SK-N-SH (cell line): Measurements from ENCODE around the gene NUMBL. TPM values are rescaled to one million over a fixed set of nuclear protein-coding genes. Genes with fewer than 3 reads are reported as not detected.

Experiments used
- CTCF ChIA-PET: fragments of 300-600, 350-600 bp; formaldehyde crosslinking; extraction: SDS; loops from one replicate; lab custom pipeline; 2021; lab: Yijun Ruan, JAX
- POLR2A ChIA-PET: fragments of 350-600 bp; sonication (Branson Sonifier 250); formaldehyde crosslinking; extraction: SDS; loops from one replicate; lab custom pipeline; 2020; ENCODE audit warnings: antibody characterized with exemption, inconsistent platforms; lab: Yijun Ruan, JAX
- DNase-seq: peaks from one replicate; pipeline ENCODE4 v3.0.0; 2012
- H2AFZ ChIP-seq: fragments of 200-600 bp; sonication (generic); 2 replicates; pipeline ENCODE4 v1.8.1; 2016; ENCODE audit warnings: antibody characterized with exemption, mild to moderate bottlenecking, low read depth
- H3F3A ChIP-seq: fragments of 200-600 bp; sonication (generic); replicated peaks from 2 replicates; pipeline ENCODE3; 2016; ENCODE audit warnings: antibody characterized with exemption, mild to moderate bottlenecking; ENCODE audit not compliant: insufficient read depth
- H3K27ac ChIP-seq, 2 experiments: fragments of 200-500 bp in 1 of 2; fragments of 200-600 bp in 1 of 2; sonication (Bioruptor generic) in 1 of 2; sonication (generic), shearing (Covaris generic) in 1 of 2; 2 replicates each; pipeline versions ENCODE4 v1.5.1 to v1.6.1; 2014 to 2016; ENCODE audit warnings: low read depth in 2 of 2, inconsistent platforms in 1 of 2, low read length in 1 of 2, mild to moderate bottlenecking in 1 of 2, mixed read lengths in 1 of 2
- H3K27me3 ChIP-seq: fragments of 200-600 bp; sonication (generic), shearing (Covaris generic); 2 replicates; pipeline ENCODE4 v1.6.1; 2016; ENCODE audit warnings: mixed run types; ENCODE audit not compliant: insufficient read depth
- H3K36me3 ChIP-seq, 2 experiments: fragments of 200-500 bp in 1 of 2; fragments of 200-600 bp in 1 of 2; sonication (Bioruptor generic) in 1 of 2; sonication (generic) in 1 of 2; replicated peaks in 1 of 2; 2 replicates each; pipeline versions ENCODE3 to v1.5.1; 2014 to 2016; ENCODE audit warnings: low read length in 1 of 2, mild to moderate bottlenecking in 1 of 2; ENCODE audit not compliant: insufficient read depth in 2 of 2, control insufficient read depth in 1 of 2
- H3K4me1 ChIP-seq, 2 experiments: fragments of 200-500 bp in 1 of 2; fragments of 200-600 bp in 1 of 2; sonication (Bioruptor generic) in 1 of 2; sonication (generic), shearing (Covaris generic) in 1 of 2; 2 replicates each; pipeline versions ENCODE4 v1.5.1 to v1.6.1; 2014 to 2016; ENCODE audit warnings: low read depth in 1 of 2, low read length in 1 of 2, mixed run types in 1 of 2; ENCODE audit not compliant: insufficient read depth in 2 of 2, control insufficient read depth in 1 of 2
- H3K4me2 ChIP-seq: fragments of 200-600 bp; sonication (generic), shearing (Covaris generic); 2 replicates; pipeline ENCODE4 v1.6.1; 2017; ENCODE audit warnings: mixed run types
- H3K4me3 ChIP-seq, 2 experiments: fragments of 200-500 bp in 1 of 2; fragments of 200-600 bp in 1 of 2; sonication (Bioruptor generic) in 1 of 2; sonication (generic), shearing (Covaris generic) in 1 of 2; 2 replicates each; pipeline versions ENCODE4 v1.5.1 to v1.8.1; 2014 to 2016; ENCODE audit warnings: low read depth in 2 of 2, inconsistent platforms in 1 of 2, low read length in 1 of 2, mild to moderate bottlenecking in 1 of 2, mixed read lengths in 1 of 2, moderate library complexity in 1 of 2
- H3K79me2 ChIP-seq: fragments of 200-600 bp; sonication (generic); 2 replicates; pipeline ENCODE4 v1.8.1; 2017; ENCODE audit warnings: mild to moderate bottlenecking; ENCODE audit not compliant: insufficient read depth
- H3K9ac ChIP-seq: fragments of 200-600 bp; sonication (generic); 2 replicates; pipeline ENCODE4 v1.6.1; 2017; ENCODE audit warnings: mixed run types
- H3K9me2 ChIP-seq: fragments of 200-600 bp; sonication (generic); 2 replicates; pipeline ENCODE4 v1.6.1; 2017; ENCODE audit warnings: mixed run types
- H3K9me3 ChIP-seq: fragments of 200-600 bp; sonication (generic); 2 replicates; pipeline ENCODE4 v1.6.1; 2017; ENCODE audit warnings: mixed run types, mild to moderate bottlenecking, moderate library complexity
- H4K20me1 ChIP-seq: fragments of 200-600 bp; sonication (generic); 2 replicates; pipeline ENCODE4 v1.6.1; 2017; ENCODE audit warnings: mild to moderate bottlenecking, mixed run types; ENCODE audit not compliant: insufficient read depth
- CTCF ChIP-seq: fragments of 200-600 bp; sonication (generic); IDR thresholded peaks from 2 replicates; pipeline ENCODE4 v1.6.1; 2017; ENCODE audit warnings: antibody characterized with exemption, mild to moderate bottlenecking, moderate library complexity
- EP300 ChIP-seq, 2 experiments: IDR thresholded peaks; 2 replicates each; pipeline versions ENCODE4 v1.4.0 to v1.6.1; 2012; ENCODE audit warnings: borderline replicate concordance in 1 of 2, low read depth in 1 of 2, low read length in 1 of 2
- FOSL2 ChIP-seq: IDR thresholded peaks from 2 replicates; pipeline ENCODE4 v1.4.0; 2012; ENCODE audit warnings: low read depth, mild to moderate bottlenecking, moderate library complexity, borderline replicate concordance
- GABPA ChIP-seq: IDR thresholded peaks from 2 replicates; pipeline ENCODE4 v1.4.0; 2012; ENCODE audit warnings: low read depth, mild to moderate bottlenecking
- GATA2 ChIP-seq: sonication (generic); formaldehyde crosslinking; IDR thresholded peaks from 2 replicates; pipeline ENCODE4 v1.5.0; 2020; ENCODE audit warnings: mild to moderate bottlenecking, missing genetic modification reagents
- IRF3 ChIP-seq: fragments of 150-350 bp; IDR thresholded peaks from 2 replicates; pipeline ENCODE4 v1.6.1; 2016; ENCODE audit warnings: mild to moderate bottlenecking, low read depth, low read length
- JUND ChIP-seq: IDR thresholded peaks from 2 replicates; pipeline ENCODE4 v1.4.0; 2012
- MEF2A ChIP-seq: IDR thresholded peaks from 2 replicates; pipeline ENCODE4 v1.4.0; 2012; ENCODE audit warnings: low read depth, borderline replicate concordance
- MXI1 ChIP-seq: IDR thresholded peaks from 2 replicates; pipeline ENCODE4 v1.6.1; 2012; ENCODE audit warnings: mild to moderate bottlenecking, low read depth, low read length, improper control_type of control experiment
- NFIC ChIP-seq: IDR thresholded peaks from 2 replicates; pipeline ENCODE4 v1.4.0; 2012; ENCODE audit warnings: borderline replicate concordance
- NRF1 ChIP-seq: IDR thresholded peaks from 2 replicates; pipeline ENCODE4 v1.6.1; 2012; ENCODE audit warnings: low read depth, mild to moderate bottlenecking, low read length
- POLR2AphosphoS5 ChIP-seq: IDR thresholded peaks from 2 replicates; pipeline ENCODE4 v1.6.1; 2012; ENCODE audit warnings: low read depth, low read length
- RCOR1 ChIP-seq: fragments of 150-350 bp; IDR thresholded peaks from 2 replicates; pipeline ENCODE4 v1.6.1; 2017; ENCODE audit warnings: antibody characterized with exemption, low read length
- REST ChIP-seq: IDR thresholded peaks from 2 replicates; pipeline ENCODE4 v1.6.1; 2012; ENCODE audit warnings: mild to moderate bottlenecking, low read depth, low read length, moderate library complexity
- SIN3A ChIP-seq: IDR thresholded peaks from 2 replicates; pipeline ENCODE4 v1.6.1; 2012; ENCODE audit warnings: low read depth, mild to moderate bottlenecking, low read length, moderate library complexity, borderline replicate concordance
- SMC3 ChIP-seq: IDR thresholded peaks from 2 replicates; pipeline ENCODE4 v1.6.1; 2012; ENCODE audit warnings: low read depth, low read length, improper control_type of control experiment
- TAF1 ChIP-seq: IDR thresholded peaks from 2 replicates; pipeline ENCODE4 v1.6.1; 2012; ENCODE audit warnings: low read depth, mild to moderate bottlenecking, low read length, moderate library complexity, borderline replicate concordance
- TCF12 ChIP-seq: IDR thresholded peaks from 2 replicates; pipeline ENCODE4 v1.4.0; 2012
- TEAD4 ChIP-seq: IDR thresholded peaks from 2 replicates; pipeline ENCODE4 v1.4.0; 2012; ENCODE audit warnings: mild to moderate bottlenecking, borderline replicate concordance; ENCODE audit not compliant: insufficient read depth
- USF1 ChIP-seq: IDR thresholded peaks from 2 replicates; pipeline ENCODE4 v1.4.0; 2012; ENCODE audit warnings: low read depth, borderline replicate concordance
- YY1 ChIP-seq: IDR thresholded peaks from 2 replicates; pipeline ENCODE4 v1.4.0; 2012; ENCODE audit warnings: low read depth, mild to moderate bottlenecking
- ZBTB33 ChIP-seq: IDR thresholded peaks from 2 replicates; pipeline ENCODE4 v1.4.0; 2012; ENCODE audit warnings: low read depth, borderline replicate concordance
- WGBS: methylation state at CpG from one replicate; pipeline ENCODE4 v1.1.6; 2017; ENCODE audit warnings: low lambda C conversion rate; 5-methylcytosine and 5-hydroxymethylcytosine counted together
- polyA plus RNA-seq, 3 experiments: library from polyadenylated mRNA; depleted of rRNA; stranded (reverse); fragments of >200 nt; gene quantifications; 2 replicates each; pipeline ENCODE4 v1.2.3, GENCODE V29; 2012

Gene NUMBL
- polyA plus RNA-seq, 1 of the 3 experiments (the other 2 are of a cell fraction): 54.6 TPM

- Histone ChIP-seq H3K4me1 (peaks cover 6 to 10% of the 10 kb centered on the region in 2 experiments; a peak in 3 of 4 replicates), H3K79me2 (no peaks in the 10 kb centered on the region), H3K4me3 (peak overlapping the region; percentile 61 to 91), H3K9me2 (no peaks in the 10 kb centered on the region), H3K4me2 (peak overlapping the region; percentile 99), H3K36me3 (peaks cover 0 to 19% of the 10 kb centered on the region in 2 experiments), H3K9ac (peak overlapping the region; percentile 67), H3K27ac (peak overlapping the region; percentile 62 to 67), H3K9me3 (no peaks in the 10 kb centered on the region), H4K20me1 (no peaks in the 10 kb centered on the region), H2AFZ (peak overlapping the region; percentile 96), H3F3A (peaks cover 35% of the 10 kb centered on the region), H3K27me3 (no peaks in the 10 kb centered on the region)
- POLR2A ChIA-PET: interaction anchor here (0.7 to 2.5 kb wide), 6 partner anchors 27 to 142 kb away, joined by 3 to 15 read pairs (median 6); partner anchors contain the start of genes ACTMAP, COQ8B, ITPKC and NUMBL
- CTCF ChIA-PET: interaction anchor here (0.6 to 3.9 kb wide), 43 partner anchors 8 to 641 kb away, joined by 3 to 54 read pairs (median 3); partner anchors contain the start of genes ACTMAP, EGLN2, LTBP4 and NUMBL
- 44% methylated on average over 24 of the region's 24 CpGs for WGBS
- peak; percentile 57 for DNase-seq
- TF ChIP-seq GATA2 (CRISPR knock-in tag) (0 out of 2 replicates have a peak, but pooled peaks have one; percentile 10), SIN3A (no peak), IRF3 (no peak), MXI1 (no peak), EP300 (IDR thresholded peaks at IDR 0.05; ENCODE audit: borderline replicate concordance in 1 of 2, low read depth in 1 of 2, low read length in 1 of 2) (no peak), NRF1 (no peak), TCF12 (0 out of 2 replicates have a peak, but pooled peaks have one; percentile 9), TEAD4 (no peak), FOSL2 (peak; percentile 59; the same call in 1 of the 2 replicates), ZBTB33 (no peak), NFIC (no peak), GABPA (no peak), POLR2AphosphoS5 (peak; percentile 4; the same call in 1 of the 2 replicates), MEF2A (no peak), TAF1 (no peak), REST (no peak), YY1 (no peak), RCOR1 (no peak), USF1 (no peak), CTCF (no peak), SMC3 (no peak), JUND (peak; percentile 30; the same call in 1 of the 2 replicates)
Measured at GRCh38 chr19:40663695-40664692, 26.5 kb downstream of the NUMBL start.
